GM12801 (cell line): ENCODE data around the gene AMT.

Experiments used
- TF ChIP-seq, protein P1 (sequence below): IDR thresholded peaks from one replicate; pipeline ENCODE4 v1.5.1; 2011; ENCODE audit warnings: control low read depth; ENCODE audit not compliant: insufficient read length; ENCODE audit errors: extremely low read depth

AMT gene

DNA sequence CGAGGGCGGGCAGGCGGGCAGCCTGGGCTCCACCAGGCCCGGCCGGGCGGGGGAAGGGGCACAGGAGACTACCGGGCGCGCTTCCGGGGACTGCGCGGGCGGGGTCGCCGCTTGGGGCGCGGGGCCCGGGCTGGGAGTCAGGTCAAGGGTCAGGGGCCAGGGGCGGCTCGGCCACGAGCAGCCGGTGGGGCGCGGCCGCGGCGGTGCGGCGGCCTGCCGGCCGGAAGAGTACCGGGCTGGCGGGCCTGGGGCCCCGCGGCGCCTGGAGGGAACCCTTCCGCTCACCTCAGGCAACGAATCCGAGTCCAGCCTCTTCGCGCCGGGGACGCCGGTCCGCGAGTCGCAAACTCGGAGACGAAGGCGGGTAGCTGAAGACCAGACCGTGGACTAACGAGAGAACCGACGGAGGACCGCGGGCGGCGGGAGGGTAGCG is 10.7 kb downstream of the AMT start:
- TF ChIP-seq, protein P1, sequence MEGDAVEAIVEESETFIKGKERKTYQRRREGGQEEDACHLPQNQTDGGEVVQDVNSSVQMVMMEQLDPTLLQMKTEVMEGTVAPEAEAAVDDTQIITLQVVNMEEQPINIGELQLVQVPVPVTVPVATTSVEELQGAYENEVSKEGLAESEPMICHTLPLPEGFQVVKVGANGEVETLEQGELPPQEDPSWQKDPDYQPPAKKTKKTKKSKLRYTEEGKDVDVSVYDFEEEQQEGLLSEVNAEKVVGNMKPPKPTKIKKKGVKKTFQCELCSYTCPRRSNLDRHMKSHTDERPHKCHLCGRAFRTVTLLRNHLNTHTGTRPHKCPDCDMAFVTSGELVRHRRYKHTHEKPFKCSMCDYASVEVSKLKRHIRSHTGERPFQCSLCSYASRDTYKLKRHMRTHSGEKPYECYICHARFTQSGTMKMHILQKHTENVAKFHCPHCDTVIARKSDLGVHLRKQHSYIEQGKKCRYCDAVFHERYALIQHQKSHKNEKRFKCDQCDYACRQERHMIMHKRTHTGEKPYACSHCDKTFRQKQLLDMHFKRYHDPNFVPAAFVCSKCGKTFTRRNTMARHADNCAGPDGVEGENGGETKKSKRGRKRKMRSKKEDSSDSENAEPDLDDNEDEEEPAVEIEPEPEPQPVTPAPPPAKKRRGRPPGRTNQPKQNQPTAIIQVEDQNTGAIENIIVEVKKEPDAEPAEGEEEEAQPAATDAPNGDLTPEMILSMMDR = no peak

- TF ChIP-seq, protein P1 = no peak
Observed at GRCh38 chr3:49410846-49411534, 11.3 kb downstream of the AMT start.

- TF ChIP-seq, protein P1 = no peak
Observed at GRCh38 chr3:49410066-49410845, 12.0 kb downstream of the AMT start.

GRCh38 chr3:49406571-49407565 is 15.4 kb downstream of the AMT start:
- TF ChIP-seq, protein P1 = no peak

DNA sequence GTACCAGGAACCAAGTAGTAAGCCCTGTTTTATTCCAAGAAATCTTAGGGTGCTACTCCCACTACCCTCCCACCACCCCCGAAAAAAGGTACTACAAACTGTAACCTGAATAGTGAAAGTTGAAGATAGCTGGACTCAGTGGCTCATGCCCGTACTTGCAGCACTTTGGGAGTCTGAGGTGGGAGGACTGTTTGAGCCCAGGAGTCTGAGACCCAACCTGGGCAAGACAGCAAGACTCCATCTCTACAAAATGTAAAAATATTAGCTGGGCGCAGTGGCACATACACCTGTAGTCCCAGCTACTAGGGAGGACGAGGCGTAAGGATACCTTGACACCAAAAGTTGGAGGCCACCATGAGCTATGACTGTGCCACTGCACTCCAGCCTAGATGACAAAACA is 18.4 kb downstream of the AMT start:
- TF ChIP-seq, protein P1 = no peak

DNA sequence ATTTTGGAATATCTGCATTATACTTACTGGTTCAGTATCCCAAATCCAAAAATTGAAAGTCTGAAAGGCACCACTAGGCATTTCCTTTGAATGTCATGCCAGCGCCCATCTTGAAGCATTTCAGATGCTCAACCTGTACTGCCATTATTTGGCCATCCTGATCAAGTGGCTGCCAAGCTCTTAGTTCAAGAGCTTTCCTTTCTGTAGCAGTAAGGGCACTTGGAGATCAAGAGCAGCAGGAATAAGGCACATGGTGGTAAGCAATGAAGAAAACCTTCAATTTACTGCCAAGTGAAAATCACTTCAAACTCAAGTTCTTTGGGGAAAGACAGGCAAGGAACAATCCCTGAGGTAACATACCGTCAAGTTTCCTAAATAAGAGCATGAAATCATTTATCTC is 20.5 kb downstream of the AMT start:
- TF ChIP-seq, protein P1 = no peak

- TF ChIP-seq, protein P1 = no peak
Observed at GRCh38 chr3:49399461-49399860, 22.8 kb downstream of the AMT start.
